IMR-90 (cell line): Measurements from ENCODE around the gene DTD1. TPM values are rescaled to one million over a fixed set of nuclear protein-coding genes. Genes with fewer than 3 reads are reported as not detected.

Source experiments
- ATAC-seq: fragments of 200-7000 bp; cut with Tn5 transposase; 2 replicates; pipeline ENCODE4 v1.9.1; 2020; ENCODE audit warnings: low read depth, mild to moderate bottlenecking, moderate library complexity
- BruUV-seq: library from RNA; stranded (reverse); fragments of 400-500 nt; replicated peaks from 2 replicates; lab custom pipeline; 2021; lab: Mats Ljungman, UMichigan
- CTCF ChIA-PET: fragments of 300-600 bp; formaldehyde crosslinking; extraction: SDS; loops from one replicate; lab custom pipeline; 2021; ENCODE audit warnings: antibody characterized with exemption; lab: Yijun Ruan, JAX
- POLR2A ChIA-PET: fragments of 300-600 bp; sonication (Branson Sonifier 250); formaldehyde crosslinking; loops from one replicate; lab custom pipeline; 2022; ENCODE audit warnings: antibody characterized with exemption; ENCODE audit not compliant: unreplicated experiment; lab: Charles Lee
- DNase-seq: peaks from one replicate; pipeline ENCODE4 v3.0.0; 2013
- H2AFZ ChIP-seq: replicated peaks from 2 replicates; pipeline ENCODE3; 2013; ENCODE audit warnings: low read length, mild to moderate bottlenecking; ENCODE audit not compliant: poor library complexity
- H2AK5ac ChIP-seq: 2 replicates; pipeline ENCODE4 v1.6.1; 2013; ENCODE audit warnings: low read depth, low read length, inconsistent platforms
- H2AK9ac ChIP-seq: replicated peaks from 2 replicates; pipeline ENCODE3; 2013; ENCODE audit warnings: mild to moderate bottlenecking, low read depth, low read length, moderate library complexity; ENCODE audit not compliant: poor library complexity
- H2BK120ac ChIP-seq: 2 replicates; pipeline ENCODE4 v1.6.1; 2013; ENCODE audit warnings: low read depth, low read length, inconsistent platforms
- H2BK15ac ChIP-seq: 3 replicates; pipeline ENCODE4 v1.6.1; 2013; ENCODE audit warnings: low read depth, low read length, inconsistent platforms
- H2BK20ac ChIP-seq: 2 replicates; pipeline ENCODE4 v1.6.1; 2013; ENCODE audit warnings: low read depth, mild to moderate bottlenecking, inconsistent platforms, low read length, moderate library complexity
- H2BK5ac ChIP-seq: 2 replicates; pipeline ENCODE4 v1.6.1; 2013; ENCODE audit warnings: mild to moderate bottlenecking, low read depth, low read length, inconsistent platforms; ENCODE audit not compliant: poor library complexity, severe bottlenecking
- H3K14ac ChIP-seq: replicated peaks from 2 replicates; pipeline ENCODE4 v1.6.1; 2013; ENCODE audit warnings: low read depth, low read length, inconsistent platforms
- H3K18ac ChIP-seq: 2 replicates; pipeline ENCODE4 v1.6.1; 2013; ENCODE audit warnings: low read depth, low read length, control low read depth
- H3K23ac ChIP-seq: 2 replicates; pipeline ENCODE4 v1.6.1; 2013; ENCODE audit warnings: low read depth, low read length, inconsistent platforms
- H3K27ac ChIP-seq: 2 replicates; pipeline ENCODE4 v1.5.1; 2013; ENCODE audit warnings: mild to moderate bottlenecking, control low read depth, low read length; ENCODE audit not compliant: insufficient read depth
- H3K27me3 ChIP-seq: 2 replicates; pipeline ENCODE4 v1.6.1; 2013; ENCODE audit warnings: low read length; ENCODE audit not compliant: control insufficient read depth, insufficient read depth
- H3K36me3 ChIP-seq: 2 replicates; pipeline ENCODE4 v1.6.1; 2013; ENCODE audit warnings: low read length, mixed read lengths; ENCODE audit not compliant: control insufficient read depth, insufficient read depth
- H3K4ac ChIP-seq: 2 replicates; pipeline ENCODE4 v1.6.1; 2013; ENCODE audit warnings: low read depth, low read length, inconsistent platforms
- H3K4me1 ChIP-seq: 2 replicates; pipeline ENCODE4 v1.6.1; 2013; ENCODE audit warnings: low read length, mixed read lengths; ENCODE audit not compliant: control insufficient read depth, insufficient read depth
- H3K4me2 ChIP-seq: 2 replicates; pipeline ENCODE4 v1.6.1; 2013; ENCODE audit warnings: low read depth, mild to moderate bottlenecking, control low read depth, low read length, moderate library complexity
- H3K4me3 ChIP-seq: 2 replicates; pipeline ENCODE4 v1.5.1; 2013; ENCODE audit warnings: low read depth, mild to moderate bottlenecking, control low read depth, low read length, moderate library complexity; ENCODE audit not compliant: insufficient read depth
- H3K56ac ChIP-seq: 2 replicates; pipeline ENCODE4 v1.6.1; 2013; ENCODE audit warnings: low read length, inconsistent platforms; ENCODE audit not compliant: insufficient read depth; ENCODE audit errors: extremely low read depth
- H3K79me1 ChIP-seq, 2 experiments: 2 replicates each; pipeline ENCODE4 v1.6.1; 2013; ENCODE audit warnings: low read length in 2 of 2, inconsistent platforms in 1 of 2, low read depth in 1 of 2
- H3K9ac ChIP-seq: 2 replicates; pipeline ENCODE4 v1.6.1; 2013; ENCODE audit warnings: low read depth, low read length, control low read depth
- H3K9me1 ChIP-seq: 2 replicates; pipeline ENCODE4 v1.6.1; 2013; ENCODE audit warnings: low read length, inconsistent platforms; ENCODE audit not compliant: insufficient read depth
- H3K9me3 ChIP-seq: 2 replicates; pipeline ENCODE4 v1.6.1; 2013; ENCODE audit warnings: low read length; ENCODE audit not compliant: control insufficient read depth, insufficient read depth
- H4K20me1 ChIP-seq: 2 replicates; pipeline ENCODE4 v1.6.1; 2013; ENCODE audit warnings: low read length, inconsistent platforms; ENCODE audit not compliant: insufficient read depth
- H4K5ac ChIP-seq: 2 replicates; pipeline ENCODE4 v1.6.1; 2013; ENCODE audit warnings: mild to moderate bottlenecking, low read depth, low read length, control low read depth
- H4K8ac ChIP-seq, 2 experiments: 2 replicates each; pipeline ENCODE4 v1.6.1; 2013; ENCODE audit warnings: low read depth in 2 of 2, low read length in 2 of 2, control low read depth in 1 of 2, inconsistent platforms in 1 of 2
- H4K91ac ChIP-seq: 2 replicates; pipeline ENCODE4 v1.6.1; 2013; ENCODE audit warnings: low read depth, low read length, inconsistent platforms; ENCODE audit not compliant: insufficient read depth
- CEBPB ChIP-seq: IDR thresholded peaks from 2 replicates; pipeline ENCODE4 v1.6.1; 2012; ENCODE audit warnings: low read depth, low read length, improper control_type of control experiment
- CHD1 ChIP-seq: IDR thresholded peaks from 2 replicates; pipeline ENCODE4 v1.6.1; 2012; ENCODE audit warnings: low read depth, low read length, improper control_type of control experiment
- MXI1 ChIP-seq: IDR thresholded peaks from 2 replicates; pipeline ENCODE4 v1.6.1; 2012; ENCODE audit warnings: low read depth, mild to moderate bottlenecking, low read length, moderate library complexity, borderline replicate concordance
- WGBS, 2 experiments: methylation state at CpG; one replicate each; pipeline versions ENCODE4 v1.1.5 to v1.1.7; 2013; ENCODE audit warnings: missing lambda C conversion rate in 2 of 2; ENCODE audit not compliant: insufficient read length in 1 of 2; ENCODE audit errors: extremely low coverage in 2 of 2; 5-methylcytosine and 5-hydroxymethylcytosine counted together
- dilution Hi-C: fragments of 300-500 bp; cut with HindIII; formaldehyde crosslinking; loops from one replicate; pipeline ENCODE4 v1.14.3; 2018; ENCODE audit warnings: low sequenced_read_pairs; ENCODE audit not compliant: unreplicated experiment
- in situ Hi-C: fragments of 300-500 bp; cut with MboI; formaldehyde crosslinking; loops from 3 replicates; pipeline ENCODE4 v1.14.3; 2019; ENCODE audit warnings: low sequenced_read_pairs, inconsistent platforms, mixed read lengths
- intact Hi-C: fragments of 100-400 bp; cut with micrococcal nuclease; formaldehyde crosslinking; loops from 2 replicates; pipeline ENCODE4 v1.10.0; 2022
- polyA plus RNA-seq, 3 experiments: library from polyadenylated mRNA; depleted of rRNA; stranded (reverse); fragments of >200 nt; gene quantifications; 2 replicates each; pipeline ENCODE4 v1.2.3, GENCODE V29; 2012; ENCODE audit warnings: low replicate concordance in 1 of 3
- total RNA-seq: library from RNA; depleted of rRNA; stranded (reverse); fragments of >200 nt; gene quantifications from 2 replicates; pipeline ENCODE4 v1.2.3, GENCODE V29; 2012

Gene DTD1
- total and polyA plus RNA-seq, 2 of the 4 experiments (the other 2 are of a cell fraction) = 73.1 to 101 TPM

DNA sequence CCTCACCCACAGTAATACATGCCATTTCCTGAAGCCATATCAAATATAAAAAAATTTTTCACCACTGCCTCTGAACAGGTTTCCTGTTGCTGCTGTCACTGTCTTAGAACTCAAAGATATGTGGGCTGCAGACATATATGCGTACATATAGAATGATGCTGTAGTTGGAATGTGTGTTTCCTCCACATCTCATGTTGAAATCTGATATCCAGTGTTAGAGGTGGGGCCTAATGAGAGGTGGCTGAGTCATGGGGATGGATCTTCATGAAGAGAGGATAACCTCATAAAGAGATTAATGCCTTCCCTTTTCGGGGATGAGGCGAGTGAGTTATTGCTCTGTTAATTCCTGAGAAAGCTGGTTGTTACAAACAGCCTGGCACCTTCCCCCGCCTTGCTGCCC lies 218.0 kb downstream of the DTD1 start:
- Histone ChIP-seq H3K23ac (no peak overlapping the region), H4K5ac (no peak overlapping the region), H3K4me1 (no peaks in the 10 kb centered on the region), H3K27me3 (no peaks in the 10 kb centered on the region), H4K91ac (no peak overlapping the region), H3K4me3 (no peak overlapping the region), H3K4ac (no peak overlapping the region), H2BK5ac (no peak overlapping the region), H4K8ac (no peak overlapping the region), H2BK15ac (no peak overlapping the region), H2AFZ (no peak overlapping the region), H3K36me3 (no peaks in the 10 kb centered on the region), H3K4me2 (no peak overlapping the region), H3K9me3 (no peaks in the 10 kb centered on the region), H4K20me1 (no peaks in the 10 kb centered on the region), H3K79me1 (no peaks in the 10 kb centered on the region), H2AK5ac (no peak overlapping the region), H2BK20ac (no peak overlapping the region), H2BK120ac (no peak overlapping the region), H3K56ac (no peak overlapping the region), H3K9ac (no peak overlapping the region), H2AK9ac (no peak overlapping the region), H3K14ac (no peak overlapping the region), H3K18ac (no peak overlapping the region), H3K27ac (no peak overlapping the region), H3K9me1 (no peaks in the 10 kb centered on the region)
- dilution Hi-C loops (no loop called here), intact Hi-C loops (no loop called here), in situ Hi-C loops (no loop called here)
- DNase-seq = peak; percentile 41
- no peak; the same call in 1 of the 2 replicates for ATAC-seq
- TF ChIP-seq CHD1 (no peak), CEBPB (no peak), MXI1 (no peak)
- no CpG with 5 or more reads among the region's 4 CpGs for WGBS, 2 experiments
- ChIA-PET CTCF (no interaction called here), POLR2A (no interaction called here)
- no TSS peak for BruUV-seq
